A549 (cell line): ENCODE measurements around the gene GAS6. TPM values are rescaled to one million over a fixed set of nuclear protein-coding genes. Genes with fewer than 3 reads are reported as not detected.

Experiments used
- ATAC-seq, 2 experiments: fragments of 200-7000 bp in 1 of 2; fragments of >200 bp in 1 of 2; cut with Nextera tagmentation in 1 of 2; cut with Tn5 transposase in 1 of 2; 3 replicates each; pipeline versions ENCODE4 v1.8.0 to v1.9.1; 2018 to 2020; ENCODE audit warnings: mild to moderate bottlenecking in 1 of 2, moderate library complexity in 1 of 2
- CTCF ChIA-PET: fragments of 300-600 bp; sonication (Branson Sonifier 250); formaldehyde crosslinking; extraction: SDS; loops from one replicate; lab custom pipeline; 2021; ENCODE audit warnings: antibody characterized with exemption, inconsistent platforms; lab: Yijun Ruan, JAX
- POLR2A ChIA-PET: fragments of 350-600 bp; formaldehyde crosslinking; extraction: SDS; loops from one replicate; lab custom pipeline; 2021; ENCODE audit warnings: antibody characterized with exemption, inconsistent platforms; lab: Yijun Ruan, JAX
- DNase-seq, 2 experiments: peaks; one replicate each; pipeline versions ENCODE4 v3.0.0 to v3.0.0-alpha.2; 2011 to 2016; ENCODE audit warnings: low read depth in 1 of 2, low spot score in 1 of 2
- FAIRE-seq: peaks from 2 replicates; lab custom pipeline; 2011; peaks lifted over from hg19 to GRCh38; lab: Jason Lieb, UNC
- H3K27ac ChIP-seq, 2 experiments: fragments of >200 bp; sonication (Bioruptor Twin); formaldehyde crosslinking; 3 replicates each; pipeline ENCODE4 v1.5.1; 2016 to 2017
- H3K4me1 ChIP-seq: fragments of >200 bp; sonication (Bioruptor Twin); formaldehyde crosslinking; 3 replicates; pipeline ENCODE4 v1.6.1; 2016
- H3K4me2 ChIP-seq: fragments of >200 bp; sonication (Bioruptor Twin); formaldehyde crosslinking; 3 replicates; pipeline ENCODE4 v1.6.1; 2016
- H3K4me3 ChIP-seq: fragments of >200 bp; sonication (Bioruptor Twin); formaldehyde crosslinking; 3 replicates; pipeline ENCODE4 v1.5.1; 2016
- H3K9me3 ChIP-seq: fragments of >200 bp; sonication (Bioruptor Twin); formaldehyde crosslinking; 3 replicates; pipeline ENCODE4 v1.6.1; 2016
- CBX2 ChIP-seq: fragments of 200-600 bp; sonication (generic); IDR thresholded peaks from 2 replicates; pipeline ENCODE4 v1.6.1; 2016; ENCODE audit warnings: low read depth, mild to moderate bottlenecking, borderline replicate concordance
- CBX8 ChIP-seq: fragments of 200-600 bp; sonication (generic); IDR thresholded peaks from 2 replicates; pipeline ENCODE4 v1.6.1; 2016
- FOSB ChIP-seq: fragments of 250-450 bp; sonication (Bioruptor Pico); IDR thresholded peaks from 2 replicates; pipeline ENCODE4 v1.5.0; 2020; ENCODE audit warnings: mild to moderate bottlenecking, moderate library complexity
- FOXS1 ChIP-seq: fragments of 250-450 bp; sonication (Bioruptor Pico); IDR thresholded peaks from 2 replicates; pipeline ENCODE4 v1.5.0; 2020; ENCODE audit warnings: mild to moderate bottlenecking, moderate library complexity
- HOXB5 ChIP-seq: fragments of 250-450 bp; sonication (Bioruptor Pico); IDR thresholded peaks from 2 replicates; pipeline ENCODE4 v1.5.0; 2020; ENCODE audit warnings: mild to moderate bottlenecking, moderate library complexity
- KDM5A ChIP-seq: fragments of 200-600 bp; sonication (generic); IDR thresholded peaks from 2 replicates; pipeline ENCODE4 v1.6.1; 2016; ENCODE audit warnings: antibody characterized with exemption, mild to moderate bottlenecking
- MAFK ChIP-seq: fragments of 450-650 bp; IDR thresholded peaks from 2 replicates; pipeline ENCODE4 v1.6.1; 2014; ENCODE audit not compliant: partially characterized antibody
- PHF8 ChIP-seq: fragments of 200-600 bp; sonication (generic); IDR thresholded peaks from 2 replicates; pipeline ENCODE4 v1.6.1; 2016; ENCODE audit warnings: low read depth, mild to moderate bottlenecking, antibody characterized with exemption, moderate library complexity, borderline replicate concordance
- RAD21 ChIP-seq, 2 experiments: fragments of >200 bp in 1 of 2; sonication (Bioruptor Twin) in 1 of 2; formaldehyde crosslinking in 1 of 2; IDR thresholded peaks in 1 of 2; conservative IDR thresholded peaks in 1 of 2; 2 replicates in 1 of 2; 3 replicates in 1 of 2; pipeline ENCODE4 v1.6.1; 2012 to 2018; ENCODE audit warnings: inconsistent platforms in 1 of 2
- RARB ChIP-seq: fragments of 250-450 bp; sonication (Bioruptor Pico); IDR thresholded peaks from 2 replicates; pipeline ENCODE4 v1.8.0; 2021; ENCODE audit warnings: mild to moderate bottlenecking, moderate library complexity
- RCOR1 ChIP-seq: fragments of 150-350 bp; IDR thresholded peaks from 2 replicates; pipeline ENCODE4 v1.6.1; 2014; ENCODE audit warnings: antibody characterized with exemption, low read length, low read depth
- SREBF2 ChIP-seq: fragments of 450-650 bp; IDR thresholded peaks from 2 replicates; pipeline ENCODE4 v1.6.1; 2014; ENCODE audit warnings: mild to moderate bottlenecking, moderate library complexity
- TFCP2L1 ChIP-seq: fragments of 250-450 bp; sonication (Bioruptor Pico); IDR thresholded peaks from 2 replicates; pipeline ENCODE4 v1.5.0; 2021; ENCODE audit warnings: mild to moderate bottlenecking
- TP53 ChIP-seq: fragments of 250-450 bp; sonication (Bioruptor Pico); IDR thresholded peaks from 2 replicates; pipeline ENCODE4 v1.5.0; 2021; ENCODE audit warnings: mild to moderate bottlenecking, moderate library complexity
- ZC3H11A ChIP-seq: fragments of 450-650 bp; IDR thresholded peaks from 2 replicates; pipeline ENCODE4 v1.6.1; 2014; ENCODE audit warnings: antibody characterized with exemption, mild to moderate bottlenecking
- ZNF302 ChIP-seq: fragments of 250-450 bp; sonication (Bioruptor Pico); IDR thresholded peaks from 2 replicates; pipeline ENCODE4 v1.9.0; 2021; ENCODE audit warnings: inconsistent platforms, mild to moderate bottlenecking, moderate library complexity
- WGBS: methylation state at CpG from one replicate; pipeline ENCODE4 v1.1.6; 2017; ENCODE audit errors: missing lambda C conversion rate; 5-methylcytosine and 5-hydroxymethylcytosine counted together
- polyA plus RNA-seq, 4 experiments: library from polyadenylated mRNA; depleted of rRNA in 3 of 4; stranded (reverse); fragments of >200 nt; fragmentation: RNase III in 1 of 4; extraction: RNeasy Plus Mini Kit Qiagen cat#74134 plus additional on column Dnase treatment in 1 of 4; gene quantifications; 2 replicates in 3 of 4; 3 replicates in 1 of 4; pipeline ENCODE4 v1.2.3, GENCODE V29; 2011 to 2017
- TF ChIP-seq, protein P1 (sequence below): fragments of 250-450 bp; sonication (Bioruptor Pico); IDR thresholded peaks from 2 replicates; pipeline ENCODE4 v1.5.0; 2021; ENCODE audit warnings: mild to moderate bottlenecking, moderate library complexity, borderline replicate concordance
- TF ChIP-seq, protein P2 (sequence below): fragments of 150-350 bp; IDR thresholded peaks from 2 replicates; pipeline ENCODE4 v1.6.1; 2014; ENCODE audit warnings: low read depth, mild to moderate bottlenecking, low read length
- TF ChIP-seq, protein P3 (sequence below): fragments of >200 bp; sonication (Bioruptor Twin); formaldehyde crosslinking; IDR thresholded peaks from 3 replicates; pipeline ENCODE4 v1.5.1; 2016
- TF ChIP-seq, protein P4 (sequence below): fragments of 200-600 bp; sonication (generic); IDR thresholded peaks from 2 replicates; pipeline ENCODE4 v1.6.1; 2016; ENCODE audit warnings: antibody characterized with exemption, mild to moderate bottlenecking, moderate library complexity
- TF ChIP-seq, protein P5 (sequence below): IDR thresholded peaks from 2 replicates; pipeline ENCODE4 v1.6.1; 2012; ENCODE audit warnings: low read depth, borderline replicate concordance
- TF ChIP-seq, protein P6 (sequence below): fragments of >200 bp; sonication (Bioruptor Twin); formaldehyde crosslinking; IDR thresholded peaks from 2 replicates; pipeline ENCODE4 v1.6.1; 2016

The GAS6 gene
- polyA plus RNA-seq, 2 of the 4 experiments (the other 2 are of a cell fraction), result 3.5 to 5.7 TPM

DNA sequence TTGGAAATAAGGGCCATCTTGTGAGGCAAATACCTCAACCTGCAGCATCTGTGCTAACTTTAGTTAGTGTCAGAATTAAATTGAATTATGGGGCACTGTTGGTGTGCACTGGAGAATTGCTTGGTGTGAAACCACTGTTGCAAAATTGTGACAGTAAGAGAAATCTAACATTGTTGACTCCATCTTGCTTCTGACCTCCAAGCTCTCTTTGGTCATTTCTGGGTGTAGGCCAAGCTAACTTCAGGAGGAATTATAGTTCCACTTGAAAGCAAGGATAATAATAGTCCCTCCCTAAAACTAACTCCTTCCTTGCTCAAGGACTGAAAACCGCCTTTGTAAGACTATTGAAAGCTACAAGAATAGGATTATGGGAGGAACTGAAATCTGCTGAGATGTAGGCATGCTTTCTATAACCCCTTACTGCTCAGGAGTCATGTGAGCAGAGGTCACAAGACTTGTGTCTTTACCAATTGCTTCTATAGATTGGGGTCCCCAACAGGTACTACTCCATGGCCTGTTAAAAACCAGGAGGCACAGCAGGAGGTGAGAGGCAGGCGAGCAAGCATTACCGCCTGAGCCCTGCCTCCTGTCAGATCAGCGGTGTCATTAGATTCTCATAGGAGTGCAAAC lies 24.9 kb upstream of the GAS6 start:
- DNase-seq, result no peak
- no peak for ATAC-seq
- H3K4me1 ChIP-seq, result no peaks in the 10 kb centered on the region
- ChIA-PET CTCF (no interaction called here), POLR2A (no interaction called here)
- H3K4me2 ChIP-seq, result no peak overlapping the region
- H3K27ac ChIP-seq, result no peak overlapping the region
- WGBS, result 77% methylated on average over 4 of the region's 4 CpGs
- TF ChIP-seq, protein P1, sequence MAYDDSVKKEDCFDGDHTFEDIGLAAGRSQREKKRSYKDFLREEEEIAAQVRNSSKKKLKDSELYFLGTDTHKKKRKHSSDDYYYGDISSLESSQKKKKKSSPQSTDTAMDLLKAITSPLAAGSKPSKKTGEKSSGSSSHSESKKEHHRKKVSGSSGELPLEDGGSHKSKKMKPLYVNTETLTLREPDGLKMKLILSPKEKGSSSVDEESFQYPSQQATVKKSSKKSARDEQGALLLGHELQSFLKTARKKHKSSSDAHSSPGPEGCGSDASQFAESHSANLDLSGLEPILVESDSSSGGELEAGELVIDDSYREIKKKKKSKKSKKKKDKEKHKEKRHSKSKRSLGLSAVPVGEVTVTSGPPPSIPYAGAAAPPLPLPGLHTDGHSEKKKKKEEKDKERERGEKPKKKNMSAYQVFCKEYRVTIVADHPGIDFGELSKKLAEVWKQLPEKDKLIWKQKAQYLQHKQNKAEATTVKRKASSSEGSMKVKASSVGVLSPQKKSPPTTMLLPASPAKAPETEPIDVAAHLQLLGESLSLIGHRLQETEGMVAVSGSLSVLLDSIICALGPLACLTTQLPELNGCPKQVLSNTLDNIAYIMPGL, result no peak
- no peak for TF ChIP-seq SREBF2
- no peak for TF ChIP-seq HOXB5 (CRISPR knock-in tag)
- FAIRE-seq, result no peak
- H3K9me3 ChIP-seq, result no peaks in the 10 kb centered on the region
- no peak overlapping the region for H3K4me3 ChIP-seq

DNA sequence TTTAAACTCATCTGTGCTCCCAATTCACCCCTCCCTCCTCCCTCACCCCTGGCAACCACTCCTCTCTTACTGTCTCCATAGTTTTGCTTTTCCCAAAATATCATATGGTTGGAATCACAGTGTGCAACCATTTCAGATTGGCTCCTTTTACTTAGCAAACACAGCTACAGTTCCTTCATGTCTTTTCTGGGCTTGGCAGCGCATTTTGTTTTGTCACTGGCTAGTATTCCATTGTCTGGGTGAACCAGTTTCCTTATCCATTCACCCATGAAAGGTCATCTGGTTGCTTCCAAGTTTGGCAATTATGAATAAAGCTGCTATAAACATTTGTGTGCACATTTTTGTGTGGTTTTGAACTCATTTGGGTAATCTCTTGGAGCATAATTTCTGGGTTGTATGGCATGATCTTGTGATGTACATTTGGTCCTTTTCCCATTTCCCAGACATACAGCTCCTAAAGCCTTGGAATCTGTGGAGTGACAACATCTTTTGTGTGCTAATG lies 23.9 kb upstream of the GAS6 start:
- H3K27ac ChIP-seq, result no peak overlapping the region
- no peak overlapping the region for H3K4me2 ChIP-seq
- CTCF ChIA-PET, result no interaction called here
- no peaks in the 10 kb centered on the region for H3K4me1 ChIP-seq
- ATAC-seq (no peak), FAIRE-seq (no peak), DNase-seq (no peak)
- no peak for TF ChIP-seq FOSB (CRISPR knock-in tag)
- TF ChIP-seq RAD21 (conservative IDR thresholded peaks at IDR 0.05 in 1 of 2, IDR thresholded peaks at IDR 0.05 in 1 of 2), result no peak
- no peak for TF ChIP-seq TFCP2L1 (CRISPR knock-in tag)
- no peak for TF ChIP-seq KDM5A
- TF ChIP-seq CBX2, result no peak
- no peak for TF ChIP-seq ZNF302 (CRISPR knock-in tag)
- TF ChIP-seq MAFK, result no peak
- no peak for TF ChIP-seq ZC3H11A
- TF ChIP-seq, protein P2, sequence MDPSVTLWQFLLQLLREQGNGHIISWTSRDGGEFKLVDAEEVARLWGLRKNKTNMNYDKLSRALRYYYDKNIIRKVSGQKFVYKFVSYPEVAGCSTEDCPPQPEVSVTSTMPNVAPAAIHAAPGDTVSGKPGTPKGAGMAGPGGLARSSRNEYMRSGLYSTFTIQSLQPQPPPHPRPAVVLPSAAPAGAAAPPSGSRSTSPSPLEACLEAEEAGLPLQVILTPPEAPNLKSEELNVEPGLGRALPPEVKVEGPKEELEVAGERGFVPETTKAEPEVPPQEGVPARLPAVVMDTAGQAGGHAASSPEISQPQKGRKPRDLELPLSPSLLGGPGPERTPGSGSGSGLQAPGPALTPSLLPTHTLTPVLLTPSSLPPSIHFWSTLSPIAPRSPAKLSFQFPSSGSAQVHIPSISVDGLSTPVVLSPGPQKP, result no peak
- no peak for TF ChIP-seq RCOR1
- TF ChIP-seq, protein P3, sequence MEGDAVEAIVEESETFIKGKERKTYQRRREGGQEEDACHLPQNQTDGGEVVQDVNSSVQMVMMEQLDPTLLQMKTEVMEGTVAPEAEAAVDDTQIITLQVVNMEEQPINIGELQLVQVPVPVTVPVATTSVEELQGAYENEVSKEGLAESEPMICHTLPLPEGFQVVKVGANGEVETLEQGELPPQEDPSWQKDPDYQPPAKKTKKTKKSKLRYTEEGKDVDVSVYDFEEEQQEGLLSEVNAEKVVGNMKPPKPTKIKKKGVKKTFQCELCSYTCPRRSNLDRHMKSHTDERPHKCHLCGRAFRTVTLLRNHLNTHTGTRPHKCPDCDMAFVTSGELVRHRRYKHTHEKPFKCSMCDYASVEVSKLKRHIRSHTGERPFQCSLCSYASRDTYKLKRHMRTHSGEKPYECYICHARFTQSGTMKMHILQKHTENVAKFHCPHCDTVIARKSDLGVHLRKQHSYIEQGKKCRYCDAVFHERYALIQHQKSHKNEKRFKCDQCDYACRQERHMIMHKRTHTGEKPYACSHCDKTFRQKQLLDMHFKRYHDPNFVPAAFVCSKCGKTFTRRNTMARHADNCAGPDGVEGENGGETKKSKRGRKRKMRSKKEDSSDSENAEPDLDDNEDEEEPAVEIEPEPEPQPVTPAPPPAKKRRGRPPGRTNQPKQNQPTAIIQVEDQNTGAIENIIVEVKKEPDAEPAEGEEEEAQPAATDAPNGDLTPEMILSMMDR, result no peak
- TF ChIP-seq RARB, result no peak
- TF ChIP-seq TP53 (CRISPR knock-in tag), result no peak
- TF ChIP-seq FOXS1 (CRISPR knock-in tag), result no peak
- no peak for TF ChIP-seq CBX8
- TF ChIP-seq PHF8, result no peak
- TF ChIP-seq, protein P4, sequence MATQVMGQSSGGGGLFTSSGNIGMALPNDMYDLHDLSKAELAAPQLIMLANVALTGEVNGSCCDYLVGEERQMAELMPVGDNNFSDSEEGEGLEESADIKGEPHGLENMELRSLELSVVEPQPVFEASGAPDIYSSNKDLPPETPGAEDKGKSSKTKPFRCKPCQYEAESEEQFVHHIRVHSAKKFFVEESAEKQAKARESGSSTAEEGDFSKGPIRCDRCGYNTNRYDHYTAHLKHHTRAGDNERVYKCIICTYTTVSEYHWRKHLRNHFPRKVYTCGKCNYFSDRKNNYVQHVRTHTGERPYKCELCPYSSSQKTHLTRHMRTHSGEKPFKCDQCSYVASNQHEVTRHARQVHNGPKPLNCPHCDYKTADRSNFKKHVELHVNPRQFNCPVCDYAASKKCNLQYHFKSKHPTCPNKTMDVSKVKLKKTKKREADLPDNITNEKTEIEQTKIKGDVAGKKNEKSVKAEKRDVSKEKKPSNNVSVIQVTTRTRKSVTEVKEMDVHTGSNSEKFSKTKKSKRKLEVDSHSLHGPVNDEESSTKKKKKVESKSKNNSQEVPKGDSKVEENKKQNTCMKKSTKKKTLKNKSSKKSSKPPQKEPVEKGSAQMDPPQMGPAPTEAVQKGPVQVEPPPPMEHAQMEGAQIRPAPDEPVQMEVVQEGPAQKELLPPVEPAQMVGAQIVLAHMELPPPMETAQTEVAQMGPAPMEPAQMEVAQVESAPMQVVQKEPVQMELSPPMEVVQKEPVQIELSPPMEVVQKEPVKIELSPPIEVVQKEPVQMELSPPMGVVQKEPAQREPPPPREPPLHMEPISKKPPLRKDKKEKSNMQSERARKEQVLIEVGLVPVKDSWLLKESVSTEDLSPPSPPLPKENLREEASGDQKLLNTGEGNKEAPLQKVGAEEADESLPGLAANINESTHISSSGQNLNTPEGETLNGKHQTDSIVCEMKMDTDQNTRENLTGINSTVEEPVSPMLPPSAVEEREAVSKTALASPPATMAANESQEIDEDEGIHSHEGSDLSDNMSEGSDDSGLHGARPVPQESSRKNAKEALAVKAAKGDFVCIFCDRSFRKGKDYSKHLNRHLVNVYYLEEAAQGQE, result no peak
- TF ChIP-seq, protein P5, sequence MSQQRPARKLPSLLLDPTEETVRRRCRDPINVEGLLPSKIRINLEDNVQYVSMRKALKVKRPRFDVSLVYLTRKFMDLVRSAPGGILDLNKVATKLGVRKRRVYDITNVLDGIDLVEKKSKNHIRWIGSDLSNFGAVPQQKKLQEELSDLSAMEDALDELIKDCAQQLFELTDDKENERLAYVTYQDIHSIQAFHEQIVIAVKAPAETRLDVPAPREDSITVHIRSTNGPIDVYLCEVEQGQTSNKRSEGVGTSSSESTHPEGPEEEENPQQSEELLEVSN, result no peak
- TF ChIP-seq, protein P6, sequence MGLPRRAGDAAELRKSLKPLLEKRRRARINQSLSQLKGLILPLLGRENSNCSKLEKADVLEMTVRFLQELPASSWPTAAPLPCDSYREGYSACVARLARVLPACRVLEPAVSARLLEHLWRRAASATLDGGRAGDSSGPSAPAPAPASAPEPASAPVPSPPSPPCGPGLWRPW, result no peak
- WGBS, result 64% methylated on average over 1 of the region's 1 CpG
- no peaks in the 10 kb centered on the region for H3K9me3 ChIP-seq
- POLR2A ChIA-PET, result no interaction called here
- no peak overlapping the region for H3K4me3 ChIP-seq
